ENCODE results near the gene ZNF23. TPM values are rescaled to one million over a fixed set of nuclear protein-coding genes. Genes with fewer than 3 reads are reported as not detected.

ZNF23 gene
- total RNA-seq, 8 experiments from 2014 or later = 9.5 to 23.8 (median 15.5) TPM

GRCh38 chr16:71402007-71402406 lies 60.0 kb downstream of the ZNF23 start:
- Histone ChIP-seq H3K4me3 (no peak overlapping the region), H3K27ac (no peak overlapping the region), H3K4me1 (replicated peaks in 1 of 2) (peaks cover 0 to 3% of the 10 kb centered on the region in 2 donors)
- in situ Hi-C loops (cut with MboI; ENCODE audit: low pct_unique_long_range_greater_than_20kb in 2 of 9, low sequenced_read_pairs in 9 of 9, unreplicated experiment in 9 of 9) = loop anchor here in 3 of 9 experiments (25.0 kb wide), 1 partner anchor 210 kb away; no protein-coding TSS in a partner anchor
- WGBS, 10 experiments = 0 to 40% (median 12%) methylated on average over 1 to 2 of the region's 6 CpGs; no CpG with 5 or more reads in 4 of the 10 experiments
- peak in 5 of 8 experiments; percentile 12 to 77 (median 46) for ATAC-seq (replicated peaks in 6 of 8)

GRCh38 chr16:71399801-71400563 lies 62.1 kb downstream of the ZNF23 start:
- 48 to 100% (median 86%) methylated on average over 5 to 11 of the region's 11 CpGs for WGBS, 10 experiments
- in situ Hi-C loops (cut with MboI; ENCODE audit: low pct_unique_long_range_greater_than_20kb in 2 of 9, low sequenced_read_pairs in 9 of 9, unreplicated experiment in 9 of 9) = loop anchor here in 3 of 9 experiments (25.0 kb wide), 1 partner anchor 212 kb away; no protein-coding TSS in a partner anchor
- Histone ChIP-seq H3K4me3 (no peak overlapping the region), H3K27ac (no peak overlapping the region), H3K4me1 (replicated peaks in 1 of 2) (peaks cover 0 to 3% of the 10 kb centered on the region in 2 donors)
- ATAC-seq (replicated peaks in 6 of 8) = no peak

Other genes with a start within 250 kb of the ZNF23 start
- gene HYDIN, start 231.5 kb downstream of the ZNF23 start, total RNA-seq = 10 to 100 TPM in 1 of 8 experiments, 1 to 10 TPM in 6, under 1 TPM in 1; 0.61 to 28.9 (median 5.3) TPM
- 10 to 100 TPM; 15.0 to 30.1 (median 17.3) TPM for gene CMTR2, start 172.8 kb downstream of the ZNF23 start, total RNA-seq
- 10 to 100 TPM in 1 of 8 experiments, 1 to 10 TPM in 1, under 1 TPM in 4, not detected in 2; 0.33 to 13.5 (median 0.83) TPM for gene CALB2, start 103.5 kb downstream of the ZNF23 start, total RNA-seq
- under 1 TPM in 2 of 8 experiments, not detected in 6; 0.19 to 0.27 TPM for gene TLE7, start 20.2 kb downstream of the ZNF23 start, total RNA-seq
- 10 to 100 TPM in 2 of 8 experiments, 1 to 10 TPM in 6; 2.5 to 27.6 (median 8.1) TPM for gene ZNF19, start 27.1 kb upstream of the ZNF23 start, total RNA-seq
- gene CHST4, start 64.2 kb upstream of the ZNF23 start, total RNA-seq = under 1 TPM in 6 of 8 experiments, not detected in 2; 0.05 to 0.51 (median 0.24) TPM
- gene TAT, start 114.8 kb upstream of the ZNF23 start, total RNA-seq = 1 to 10 TPM in 1 of 8 experiments, under 1 TPM in 7; 0.05 to 1.2 (median 0.25) TPM
- 1 to 10 TPM in 2 of 8 experiments, under 1 TPM in 6; 0.27 to 1.4 (median 0.59) TPM for gene MARVELD3, start 163.9 kb upstream of the ZNF23 start, total RNA-seq

All from motor neuron (in vitro differentiated cells).